SK-N-SH (cell line): Measurements from ENCODE around the gene DLG1. TPM values are rescaled to one million over a fixed set of nuclear protein-coding genes. Genes with fewer than 3 reads are reported as not detected.

Experiments
- CTCF ChIA-PET: fragments of 300-600, 350-600 bp; formaldehyde crosslinking; extraction: SDS; loops from one replicate; lab custom pipeline; 2021; lab: Yijun Ruan, JAX
- POLR2A ChIA-PET: fragments of 350-600 bp; sonication (Branson Sonifier 250); formaldehyde crosslinking; extraction: SDS; loops from one replicate; lab custom pipeline; 2020; ENCODE audit warnings: antibody characterized with exemption, inconsistent platforms; lab: Yijun Ruan, JAX
- DNase-seq: peaks from one replicate; pipeline ENCODE4 v3.0.0; 2012
- H2AFZ ChIP-seq: fragments of 200-600 bp; sonication (generic); 2 replicates; pipeline ENCODE4 v1.8.1; 2016; ENCODE audit warnings: antibody characterized with exemption, mild to moderate bottlenecking, low read depth
- H3F3A ChIP-seq: fragments of 200-600 bp; sonication (generic); replicated peaks from 2 replicates; pipeline ENCODE3; 2016; ENCODE audit warnings: antibody characterized with exemption, mild to moderate bottlenecking; ENCODE audit not compliant: insufficient read depth
- H3K27ac ChIP-seq, 2 experiments: fragments of 200-500 bp in 1 of 2; fragments of 200-600 bp in 1 of 2; sonication (Bioruptor generic) in 1 of 2; sonication (generic), shearing (Covaris generic) in 1 of 2; 2 replicates each; pipeline versions ENCODE4 v1.5.1 to v1.6.1; 2014 to 2016; ENCODE audit warnings: low read depth in 2 of 2, inconsistent platforms in 1 of 2, low read length in 1 of 2, mild to moderate bottlenecking in 1 of 2, mixed read lengths in 1 of 2
- H3K27me3 ChIP-seq: fragments of 200-600 bp; sonication (generic), shearing (Covaris generic); 2 replicates; pipeline ENCODE4 v1.6.1; 2016; ENCODE audit warnings: mixed run types; ENCODE audit not compliant: insufficient read depth
- H3K36me3 ChIP-seq, 2 experiments: fragments of 200-500 bp in 1 of 2; fragments of 200-600 bp in 1 of 2; sonication (Bioruptor generic) in 1 of 2; sonication (generic) in 1 of 2; replicated peaks in 1 of 2; 2 replicates each; pipeline versions ENCODE3 to v1.5.1; 2014 to 2016; ENCODE audit warnings: low read length in 1 of 2, mild to moderate bottlenecking in 1 of 2; ENCODE audit not compliant: insufficient read depth in 2 of 2, control insufficient read depth in 1 of 2
- H3K4me1 ChIP-seq, 2 experiments: fragments of 200-500 bp in 1 of 2; fragments of 200-600 bp in 1 of 2; sonication (Bioruptor generic) in 1 of 2; sonication (generic), shearing (Covaris generic) in 1 of 2; 2 replicates each; pipeline versions ENCODE4 v1.5.1 to v1.6.1; 2014 to 2016; ENCODE audit warnings: low read depth in 1 of 2, low read length in 1 of 2, mixed run types in 1 of 2; ENCODE audit not compliant: insufficient read depth in 2 of 2, control insufficient read depth in 1 of 2
- H3K4me2 ChIP-seq: fragments of 200-600 bp; sonication (generic), shearing (Covaris generic); 2 replicates; pipeline ENCODE4 v1.6.1; 2017; ENCODE audit warnings: mixed run types
- H3K4me3 ChIP-seq, 2 experiments: fragments of 200-500 bp in 1 of 2; fragments of 200-600 bp in 1 of 2; sonication (Bioruptor generic) in 1 of 2; sonication (generic), shearing (Covaris generic) in 1 of 2; 2 replicates each; pipeline versions ENCODE4 v1.5.1 to v1.8.1; 2014 to 2016; ENCODE audit warnings: low read depth in 2 of 2, inconsistent platforms in 1 of 2, low read length in 1 of 2, mild to moderate bottlenecking in 1 of 2, mixed read lengths in 1 of 2, moderate library complexity in 1 of 2
- H3K79me2 ChIP-seq: fragments of 200-600 bp; sonication (generic); 2 replicates; pipeline ENCODE4 v1.8.1; 2017; ENCODE audit warnings: mild to moderate bottlenecking; ENCODE audit not compliant: insufficient read depth
- H3K9ac ChIP-seq: fragments of 200-600 bp; sonication (generic); 2 replicates; pipeline ENCODE4 v1.6.1; 2017; ENCODE audit warnings: mixed run types
- H3K9me2 ChIP-seq: fragments of 200-600 bp; sonication (generic); 2 replicates; pipeline ENCODE4 v1.6.1; 2017; ENCODE audit warnings: mixed run types
- H3K9me3 ChIP-seq: fragments of 200-600 bp; sonication (generic); 2 replicates; pipeline ENCODE4 v1.6.1; 2017; ENCODE audit warnings: mixed run types, mild to moderate bottlenecking, moderate library complexity
- H4K20me1 ChIP-seq: fragments of 200-600 bp; sonication (generic); 2 replicates; pipeline ENCODE4 v1.6.1; 2017; ENCODE audit warnings: mild to moderate bottlenecking, mixed run types; ENCODE audit not compliant: insufficient read depth
- CHD2 ChIP-seq: fragments of 150-350 bp; IDR thresholded peaks from 2 replicates; pipeline ENCODE4 v1.6.1; 2018; ENCODE audit warnings: low read length; ENCODE audit not compliant: partially characterized antibody
- EZH2phosphoT487 ChIP-seq: fragments of 200-600 bp; sonication (generic); IDR thresholded peaks from 2 replicates; pipeline ENCODE4 v1.6.1; 2017; ENCODE audit warnings: low read depth, mixed run types, mild to moderate bottlenecking, antibody characterized with exemption, moderate library complexity, borderline replicate concordance
- FOXJ3 ChIP-seq: sonication (generic); formaldehyde crosslinking; IDR thresholded peaks from 2 replicates; pipeline ENCODE4 v1.5.1; 2020; ENCODE audit warnings: mild to moderate bottlenecking, missing genetic modification reagents
- FOXM1 ChIP-seq: IDR thresholded peaks from 2 replicates; pipeline ENCODE4 v1.4.0; 2012; ENCODE audit warnings: low read depth, mild to moderate bottlenecking
- JUND ChIP-seq: IDR thresholded peaks from 2 replicates; pipeline ENCODE4 v1.4.0; 2012
- MXI1 ChIP-seq: IDR thresholded peaks from 2 replicates; pipeline ENCODE4 v1.6.1; 2012; ENCODE audit warnings: mild to moderate bottlenecking, low read depth, low read length, improper control_type of control experiment
- NFIC ChIP-seq: IDR thresholded peaks from 2 replicates; pipeline ENCODE4 v1.4.0; 2012; ENCODE audit warnings: borderline replicate concordance
- POLR2AphosphoS5 ChIP-seq: IDR thresholded peaks from 2 replicates; pipeline ENCODE4 v1.6.1; 2012; ENCODE audit warnings: low read depth, low read length
- RAD21 ChIP-seq: IDR thresholded peaks from 2 replicates; pipeline ENCODE4 v1.6.1; 2012; ENCODE audit warnings: mild to moderate bottlenecking, low read length
- RCOR1 ChIP-seq: fragments of 150-350 bp; IDR thresholded peaks from 2 replicates; pipeline ENCODE4 v1.6.1; 2017; ENCODE audit warnings: antibody characterized with exemption, low read length
- RFX5 ChIP-seq: IDR thresholded peaks from 2 replicates; pipeline ENCODE4 v1.6.1; 2012; ENCODE audit warnings: mild to moderate bottlenecking, improper control_type of control experiment, low read length
- RXRA ChIP-seq: IDR thresholded peaks from 2 replicates; pipeline ENCODE4 v1.4.0; 2012; ENCODE audit warnings: low read depth, mild to moderate bottlenecking, borderline replicate concordance
- TAF1 ChIP-seq: IDR thresholded peaks from 2 replicates; pipeline ENCODE4 v1.6.1; 2012; ENCODE audit warnings: low read depth, mild to moderate bottlenecking, low read length, moderate library complexity, borderline replicate concordance
- TCF12 ChIP-seq: IDR thresholded peaks from 2 replicates; pipeline ENCODE4 v1.4.0; 2012
- TEAD4 ChIP-seq: IDR thresholded peaks from 2 replicates; pipeline ENCODE4 v1.4.0; 2012; ENCODE audit warnings: mild to moderate bottlenecking, borderline replicate concordance; ENCODE audit not compliant: insufficient read depth
- WGBS: methylation state at CpG from one replicate; pipeline ENCODE4 v1.1.6; 2017; ENCODE audit warnings: low lambda C conversion rate; 5-methylcytosine and 5-hydroxymethylcytosine counted together
- polyA plus RNA-seq, 3 experiments: library from polyadenylated mRNA; depleted of rRNA; stranded (reverse); fragments of >200 nt; gene quantifications; 2 replicates each; pipeline ENCODE4 v1.2.3, GENCODE V29; 2012
- TF ChIP-seq, protein P1 (sequence below): fragments of 150-350 bp; IDR thresholded peaks from 2 replicates; pipeline ENCODE4 v1.6.1; 2017; ENCODE audit warnings: antibody characterized with exemption, low read length, low read depth, borderline replicate concordance
- TF ChIP-seq, protein P2 (sequence below): IDR thresholded peaks from 2 replicates; pipeline ENCODE4 v1.4.0; 2012; ENCODE audit warnings: low read depth, borderline replicate concordance
- TF ChIP-seq, protein P3 (sequence below): fragments of 200-600 bp; sonication (generic); IDR thresholded peaks from 2 replicates; pipeline ENCODE4 v1.6.1; 2017; ENCODE audit warnings: antibody characterized with exemption, mild to moderate bottlenecking, moderate library complexity
- TF ChIP-seq, protein P4 (sequence below): IDR thresholded peaks from 2 replicates; pipeline ENCODE4 v1.4.0; 2012; ENCODE audit warnings: low read depth, borderline replicate concordance
- TF ChIP-seq, protein P5 (sequence below): fragments of 150-350 bp; IDR thresholded peaks from 2 replicates; pipeline ENCODE4 v1.6.1; 2016; ENCODE audit warnings: mild to moderate bottlenecking, low read depth, low read length

The DLG1 gene
- polyA plus RNA-seq, 1 of the 3 experiments (the other 2 are of a cell fraction) = 16.5 TPM

DNA sequence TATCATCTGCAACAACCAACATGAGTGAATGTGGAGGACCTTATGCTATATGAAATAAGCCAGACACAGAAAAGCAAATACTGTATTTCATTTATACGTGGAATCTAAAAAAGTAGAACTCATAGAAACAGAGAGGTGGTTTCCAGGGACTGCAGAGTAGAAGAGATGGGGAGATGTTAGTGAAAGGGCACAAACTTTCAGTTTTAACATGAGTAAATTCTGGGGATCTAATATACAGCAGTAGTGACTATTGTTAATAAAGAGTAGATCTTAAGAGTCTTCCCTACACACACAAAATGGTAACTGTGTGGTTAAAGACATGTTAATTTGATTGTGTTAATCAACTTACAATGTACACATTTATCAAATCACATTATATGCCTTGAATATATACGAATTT is 247.9 kb downstream of the DLG1 start:
- H3K27me3 ChIP-seq = no peaks in the 10 kb centered on the region
- 66% methylated on average over 2 of the region's 2 CpGs for WGBS

DNA sequence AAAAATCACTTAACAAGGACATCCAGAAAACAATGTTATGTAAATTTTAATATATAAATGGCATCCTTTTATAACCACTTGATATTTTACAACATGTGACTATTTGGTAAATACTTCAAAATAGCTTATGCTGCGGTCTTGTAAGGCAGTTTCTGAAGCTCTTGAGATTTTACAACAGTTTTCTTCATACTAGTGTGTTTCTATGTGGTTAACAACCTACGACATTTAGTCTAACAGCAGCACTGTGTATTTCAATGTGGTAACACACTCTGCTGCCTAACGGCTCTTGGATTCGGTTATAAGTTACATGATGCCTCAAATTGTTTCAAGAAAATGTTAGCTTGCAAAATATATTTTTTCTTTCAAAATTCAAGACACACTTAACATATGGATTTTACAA is 255.9 kb downstream of the DLG1 start:
- no peak overlapping the region for H3K4me3 ChIP-seq
- H3K27me3 ChIP-seq = no peaks in the 10 kb centered on the region
- no peak overlapping the region for H3K4me2 ChIP-seq
- peaks cover 4% of the 10 kb centered on the region for H3F3A ChIP-seq
- POLR2A ChIA-PET = no interaction called here
- CTCF ChIA-PET = interaction anchor here (1.1 to 7.6 kb wide), 2 partner anchors 12 to 145 kb away, joined by 4 to 71 read pairs; partner anchors contain the start of gene MELTF
- no peaks in the 10 kb centered on the region for H3K4me1 ChIP-seq
- DNase-seq = no peak
- H3K9me2 ChIP-seq = no peaks in the 10 kb centered on the region
- no peaks in the 10 kb centered on the region for H4K20me1 ChIP-seq
- no peaks in the 10 kb centered on the region for H3K79me2 ChIP-seq
- H3K9me3 ChIP-seq = no peaks in the 10 kb centered on the region
- no peak overlapping the region for H2AFZ ChIP-seq
- WGBS = 98% methylated on average over 4 of the region's 4 CpGs
- H3K9ac ChIP-seq = no peak overlapping the region
- H3K36me3 ChIP-seq = peaks cover 41 to 42% of the 10 kb centered on the region in 2 experiments
- H3K27ac ChIP-seq = no peak overlapping the region
- no peak for TF ChIP-seq RCOR1
- TF ChIP-seq FOXM1 = no peak
- TF ChIP-seq, protein P1, sequence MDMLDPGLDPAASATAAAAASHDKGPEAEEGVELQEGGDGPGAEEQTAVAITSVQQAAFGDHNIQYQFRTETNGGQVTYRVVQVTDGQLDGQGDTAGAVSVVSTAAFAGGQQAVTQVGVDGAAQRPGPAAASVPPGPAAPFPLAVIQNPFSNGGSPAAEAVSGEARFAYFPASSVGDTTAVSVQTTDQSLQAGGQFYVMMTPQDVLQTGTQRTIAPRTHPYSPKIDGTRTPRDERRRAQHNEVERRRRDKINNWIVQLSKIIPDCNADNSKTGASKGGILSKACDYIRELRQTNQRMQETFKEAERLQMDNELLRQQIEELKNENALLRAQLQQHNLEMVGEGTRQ = no peak
- no peak for TF ChIP-seq RXRA
- no peak for TF ChIP-seq NFIC
- TF ChIP-seq, protein P2, sequence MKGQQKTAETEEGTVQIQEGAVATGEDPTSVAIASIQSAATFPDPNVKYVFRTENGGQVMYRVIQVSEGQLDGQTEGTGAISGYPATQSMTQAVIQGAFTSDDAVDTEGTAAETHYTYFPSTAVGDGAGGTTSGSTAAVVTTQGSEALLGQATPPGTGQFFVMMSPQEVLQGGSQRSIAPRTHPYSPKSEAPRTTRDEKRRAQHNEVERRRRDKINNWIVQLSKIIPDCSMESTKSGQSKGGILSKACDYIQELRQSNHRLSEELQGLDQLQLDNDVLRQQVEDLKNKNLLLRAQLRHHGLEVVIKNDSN = no peak
- TF ChIP-seq, protein P3, sequence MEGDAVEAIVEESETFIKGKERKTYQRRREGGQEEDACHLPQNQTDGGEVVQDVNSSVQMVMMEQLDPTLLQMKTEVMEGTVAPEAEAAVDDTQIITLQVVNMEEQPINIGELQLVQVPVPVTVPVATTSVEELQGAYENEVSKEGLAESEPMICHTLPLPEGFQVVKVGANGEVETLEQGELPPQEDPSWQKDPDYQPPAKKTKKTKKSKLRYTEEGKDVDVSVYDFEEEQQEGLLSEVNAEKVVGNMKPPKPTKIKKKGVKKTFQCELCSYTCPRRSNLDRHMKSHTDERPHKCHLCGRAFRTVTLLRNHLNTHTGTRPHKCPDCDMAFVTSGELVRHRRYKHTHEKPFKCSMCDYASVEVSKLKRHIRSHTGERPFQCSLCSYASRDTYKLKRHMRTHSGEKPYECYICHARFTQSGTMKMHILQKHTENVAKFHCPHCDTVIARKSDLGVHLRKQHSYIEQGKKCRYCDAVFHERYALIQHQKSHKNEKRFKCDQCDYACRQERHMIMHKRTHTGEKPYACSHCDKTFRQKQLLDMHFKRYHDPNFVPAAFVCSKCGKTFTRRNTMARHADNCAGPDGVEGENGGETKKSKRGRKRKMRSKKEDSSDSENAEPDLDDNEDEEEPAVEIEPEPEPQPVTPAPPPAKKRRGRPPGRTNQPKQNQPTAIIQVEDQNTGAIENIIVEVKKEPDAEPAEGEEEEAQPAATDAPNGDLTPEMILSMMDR = no peak
- TF ChIP-seq, protein P4, sequence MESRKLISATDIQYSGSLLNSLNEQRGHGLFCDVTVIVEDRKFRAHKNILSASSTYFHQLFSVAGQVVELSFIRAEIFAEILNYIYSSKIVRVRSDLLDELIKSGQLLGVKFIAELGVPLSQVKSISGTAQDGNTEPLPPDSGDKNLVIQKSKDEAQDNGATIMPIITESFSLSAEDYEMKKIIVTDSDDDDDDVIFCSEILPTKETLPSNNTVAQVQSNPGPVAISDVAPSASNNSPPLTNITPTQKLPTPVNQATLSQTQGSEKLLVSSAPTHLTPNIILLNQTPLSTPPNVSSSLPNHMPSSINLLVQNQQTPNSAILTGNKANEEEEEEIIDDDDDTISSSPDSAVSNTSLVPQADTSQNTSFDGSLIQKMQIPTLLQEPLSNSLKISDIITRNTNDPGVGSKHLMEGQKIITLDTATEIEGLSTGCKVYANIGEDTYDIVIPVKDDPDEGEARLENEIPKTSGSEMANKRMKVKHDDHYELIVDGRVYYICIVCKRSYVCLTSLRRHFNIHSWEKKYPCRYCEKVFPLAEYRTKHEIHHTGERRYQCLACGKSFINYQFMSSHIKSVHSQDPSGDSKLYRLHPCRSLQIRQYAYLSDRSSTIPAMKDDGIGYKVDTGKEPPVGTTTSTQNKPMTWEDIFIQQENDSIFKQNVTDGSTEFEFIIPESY = no peak
- no peak for TF ChIP-seq JUND
- no peak for TF ChIP-seq EZH2phosphoT487

More for the DNA sequence above, 247.9 kb downstream of the DLG1 start:
- Histone ChIP-seq H3K4me2 (no peak overlapping the region), H3K9me3 (no peaks in the 10 kb centered on the region), H4K20me1 (no peaks in the 10 kb centered on the region), H3K36me3 (peaks cover 22 to 38% of the 10 kb centered on the region in 2 experiments), H3K9me2 (no peaks in the 10 kb centered on the region), H3K27ac (no peak overlapping the region), H3F3A (no peaks in the 10 kb centered on the region), H3K9ac (no peak overlapping the region), H3K4me1 (no peaks in the 10 kb centered on the region), H3K79me2 (no peaks in the 10 kb centered on the region), H2AFZ (no peak overlapping the region), H3K4me3 (no peak overlapping the region)
- CTCF ChIA-PET = no interaction called here
- TF ChIP-seq, protein P2 = no peak
- TF ChIP-seq MXI1 = no peak
- no peak for TF ChIP-seq TCF12
- TF ChIP-seq TEAD4 = no peak
- TF ChIP-seq RAD21 = no peak
- TF ChIP-seq POLR2AphosphoS5 = no peak
- no peak for TF ChIP-seq CHD2
- TF ChIP-seq, protein P5, sequence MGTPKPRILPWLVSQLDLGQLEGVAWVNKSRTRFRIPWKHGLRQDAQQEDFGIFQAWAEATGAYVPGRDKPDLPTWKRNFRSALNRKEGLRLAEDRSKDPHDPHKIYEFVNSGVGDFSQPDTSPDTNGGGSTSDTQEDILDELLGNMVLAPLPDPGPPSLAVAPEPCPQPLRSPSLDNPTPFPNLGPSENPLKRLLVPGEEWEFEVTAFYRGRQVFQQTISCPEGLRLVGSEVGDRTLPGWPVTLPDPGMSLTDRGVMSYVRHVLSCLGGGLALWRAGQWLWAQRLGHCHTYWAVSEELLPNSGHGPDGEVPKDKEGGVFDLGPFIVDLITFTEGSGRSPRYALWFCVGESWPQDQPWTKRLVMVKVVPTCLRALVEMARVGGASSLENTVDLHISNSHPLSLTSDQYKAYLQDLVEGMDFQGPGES = no peak
- no peak for TF ChIP-seq RFX5
- no peak for TF ChIP-seq FOXJ3 (CRISPR knock-in tag)
- TF ChIP-seq NFIC = no peak
- TF ChIP-seq TAF1 = no peak
- POLR2A ChIA-PET = no interaction called here
- DNase-seq = no peak
